Amygdala (tissue), 56 donors: Measurements from ENCODE around the gene CTAGE15.
"Not testable (repeated sequence)": the region's sequence is repeated elsewhere in the genome, so short reads cannot be mapped to it uniquely, and the experiment has no call there.

Source experiments
- DNase-seq, 56 donors: peaks; one replicate each; lab custom pipeline; 2025; lab: John Stamatoyannopoulos, UW

CTAGE15 gene

GRCh38 chr7:143571501-143571900, at the start of gene CTAGE15:
CTAGE15 (plus strand) TSS chr7:143571801; CDS start chr7:143571818, 17 bp downstream.
- DNase-seq: not testable (repeated sequence)

GRCh38 chr7:143522309-143522916, 49.2 kb upstream of the CTAGE15 start:
- not testable (repeated sequence) for DNase-seq

GRCh38 chr7:143531169-143531926, 40.3 kb upstream of the CTAGE15 start:
- DNase-seq: not testable (repeated sequence)

- not testable (repeated sequence) for DNase-seq
These were observed 39.7 kb upstream of the CTAGE15 start for GRCh38 chr7:143531932-143532331.

GRCh38 chr7:143533213-143533839, 38.3 kb upstream of the CTAGE15 start:
- not testable (repeated sequence) for DNase-seq

GRCh38 chr7:143536443-143536842, 35.2 kb upstream of the CTAGE15 start:
- DNase-seq: not testable (repeated sequence)

GRCh38 chr7:143543288-143544038, 28.1 kb upstream of the CTAGE15 start:
- DNase-seq: not testable (repeated sequence)

GRCh38 chr7:143555968-143556367, 15.6 kb upstream of the CTAGE15 start:
- not testable (repeated sequence) for DNase-seq

- DNase-seq: not testable (repeated sequence)
These were observed 8.3 kb upstream of the CTAGE15 start for GRCh38 chr7:143563306-143563705.

- not testable (repeated sequence) for DNase-seq
These were observed 5.6 kb upstream of the CTAGE15 start for GRCh38 chr7:143566001-143566400.

- not testable (repeated sequence) for DNase-seq
These were observed 16.6 kb downstream of the CTAGE15 start for GRCh38 chr7:143588183-143588582.

GRCh38 chr7:143589897-143590296, 18.3 kb downstream of the CTAGE15 start:
- not testable (repeated sequence) for DNase-seq

- not testable (repeated sequence) for DNase-seq
These were observed 26.5 kb downstream of the CTAGE15 start for GRCh38 chr7:143598086-143598485.

GRCh38 chr7:143603549-143603948, 31.9 kb downstream of the CTAGE15 start:
- DNase-seq: not testable (repeated sequence)

- DNase-seq: not testable (repeated sequence)
These were observed 34.5 kb downstream of the CTAGE15 start for GRCh38 chr7:143606088-143606487.

GRCh38 chr7:143615545-143615944, 43.9 kb downstream of the CTAGE15 start:
- DNase-seq: not testable (repeated sequence)

GRCh38 chr7:143617204-143617603, 45.6 kb downstream of the CTAGE15 start:
- not testable (repeated sequence) for DNase-seq

GRCh38 chr7:143620058-143620457, 48.5 kb downstream of the CTAGE15 start:
- not testable (repeated sequence) for DNase-seq

GRCh38 chr7:143620646-143621045, 49.0 kb downstream of the CTAGE15 start, which contains the start of gene TCAF2:
TCAF2 (plus strand) TSS chr7:143620974.
- DNase-seq: not testable (repeated sequence)

GRCh38 chr7:143621175-143621574, 49.6 kb downstream of the CTAGE15 start:
- not testable (repeated sequence) for DNase-seq
